Endothelial cell (in vitro differentiated cells): Measurements from ENCODE around the gene NOTUM. TPM values are rescaled to one million over a fixed set of nuclear protein-coding genes. Genes with fewer than 3 reads are reported as not detected.

Experiments
- DNase-seq: peaks from one replicate; pipeline ENCODE4 v3.0.0; 2021; ENCODE audit warnings: low spot score
- H3K27ac Mint-ChIP-seq: one replicate; pipeline ENCODE4 v1.8.0; 2021; ENCODE audit warnings: mixed read lengths, inconsistent platforms; ENCODE audit not compliant: unreplicated experiment
- H3K27me3 Mint-ChIP-seq: one replicate; pipeline ENCODE4 v1.8.0; 2021; ENCODE audit warnings: mild to moderate bottlenecking, moderate library complexity, mixed read lengths, inconsistent platforms; ENCODE audit not compliant: unreplicated experiment
- H3K36me3 Mint-ChIP-seq: one replicate; pipeline ENCODE4 v1.8.0; 2021; ENCODE audit warnings: mild to moderate bottlenecking, low read depth, mixed read lengths, inconsistent platforms; ENCODE audit not compliant: unreplicated experiment
- H3K4me1 Mint-ChIP-seq: one replicate; pipeline ENCODE4 v1.8.0; 2021; ENCODE audit warnings: mild to moderate bottlenecking, mixed read lengths, inconsistent platforms; ENCODE audit not compliant: unreplicated experiment
- H3K4me3 Mint-ChIP-seq: one replicate; pipeline ENCODE4 v1.8.0; 2021; ENCODE audit warnings: mild to moderate bottlenecking, mixed read lengths, inconsistent platforms; ENCODE audit not compliant: unreplicated experiment
- H3K9me3 Mint-ChIP-seq: one replicate; pipeline ENCODE4 v1.8.0; 2021; ENCODE audit warnings: mixed read lengths, inconsistent platforms; ENCODE audit not compliant: unreplicated experiment
- CTCF ChIP-seq: fragments of 200-600 bp; sonication (generic); IDR thresholded peaks from one replicate; pipeline ENCODE4 v1.5.0; 2021; ENCODE audit warnings: antibody characterized with exemption; ENCODE audit not compliant: unreplicated experiment
- total RNA-seq: library from RNA; stranded (reverse); fragmentation: NEBNext Ultra II Directional; extraction: Animal tissue kit (Norgen Biotek cat#: 25700); gene quantifications from one replicate; pipeline ENCODE4 v1.2.1, GENCODE V29; 2021; ENCODE audit not compliant: unreplicated experiment

The NOTUM gene
- total RNA-seq, 1 donor from 2014 or later, result not detected

- H3K27me3 Mint-ChIP-seq, result peaks cover 3% of the 10 kb centered on the region
- DNase-seq, result no peak
- no peaks in the 10 kb centered on the region for H3K36me3 Mint-ChIP-seq
- TF ChIP-seq CTCF, result no peak
- no peaks in the 10 kb centered on the region for H3K4me1 Mint-ChIP-seq
- H3K9me3 Mint-ChIP-seq, result no peaks in the 10 kb centered on the region
- H3K27ac Mint-ChIP-seq, result no peak overlapping the region
- H3K4me3 Mint-ChIP-seq, result no peak overlapping the region
These were observed 12.2 kb downstream of the NOTUM start for GRCh38 chr17:81948635-81949378.

GRCh38 chr17:81947189-81947588, 13.8 kb downstream of the NOTUM start, which contains the start of gene MYADML2:
MYADML2 (minus strand) TSS chr17:81947233; CDS start chr17:81941741, 5,492 bp downstream.
- no peaks in the 10 kb centered on the region for H3K4me1 Mint-ChIP-seq
- no peak for TF ChIP-seq CTCF
- peak within 1 kb of the TSS; percentile 48 for H3K27ac Mint-ChIP-seq
- peaks cover 3% of the 10 kb centered on the region for H3K27me3 Mint-ChIP-seq
- H3K4me3 Mint-ChIP-seq, result no peak within 1 kb of the TSS
- H3K9me3 Mint-ChIP-seq, result no peaks in the 10 kb centered on the region
- no peak for DNase-seq
- H3K36me3 Mint-ChIP-seq, result no peaks in the 10 kb centered on the region

GRCh38 chr17:81944858-81945257, 16.1 kb downstream of the NOTUM start:
- no peak overlapping the region for H3K27ac Mint-ChIP-seq
- H3K9me3 Mint-ChIP-seq, result no peaks in the 10 kb centered on the region
- no peaks in the 10 kb centered on the region for H3K36me3 Mint-ChIP-seq
- H3K4me3 Mint-ChIP-seq, result no peak overlapping the region
- no peak for DNase-seq
- TF ChIP-seq CTCF, result no peak
- H3K27me3 Mint-ChIP-seq, result peaks cover 3% of the 10 kb centered on the region
- no peaks in the 10 kb centered on the region for H3K4me1 Mint-ChIP-seq

- Mint-ChIP-seq H3K27ac (no peak overlapping the region), H3K4me3 (no peak overlapping the region), H3K27me3 (peaks cover 11% of the 10 kb centered on the region), H3K4me1 (peaks cover 7% of the 10 kb centered on the region), H3K9me3 (no peaks in the 10 kb centered on the region), H3K36me3 (no peaks in the 10 kb centered on the region)
- DNase-seq, result no peak
- TF ChIP-seq CTCF, result no peak
These were observed 18.8 kb downstream of the NOTUM start for GRCh38 chr17:81942167-81942553.

GRCh38 chr17:81941484-81942166, 19.4 kb downstream of the NOTUM start:
- H3K27ac Mint-ChIP-seq, result no peak overlapping the region
- H3K4me3 Mint-ChIP-seq, result no peak overlapping the region

More at GRCh38 chr17:81941484-81942166, 19.4 kb downstream of the NOTUM start:
- no peaks in the 10 kb centered on the region for H3K36me3 Mint-ChIP-seq
- TF ChIP-seq CTCF, result no peak
- no peaks in the 10 kb centered on the region for H3K9me3 Mint-ChIP-seq
- DNase-seq, result no peak
- peaks cover 7% of the 10 kb centered on the region for H3K4me1 Mint-ChIP-seq
- H3K27me3 Mint-ChIP-seq, result peaks cover 10% of the 10 kb centered on the region
